ENCODE measurements around the gene FLNB.

- TF ChIP-seq TP53 (CRISPR knock-in tag; IDR thresholded peaks at IDR 0.05) (no peak), CTCF (IDR thresholded peaks at IDR 0.05) (no peak), CREB1 (CRISPR knock-in tag; IDR thresholded peaks at IDR 0.05) (no peak), TEAD1 (CRISPR knock-in tag; IDR thresholded peaks at IDR 0.05) (no peak), ATF2 (CRISPR knock-in tag; IDR thresholded peaks at IDR 0.05; ENCODE audit: borderline replicate concordance, low read depth) (no peak), NR2C2 (CRISPR knock-in tag; IDR thresholded peaks at IDR 0.05) (no peak), NFYB (CRISPR knock-in tag; conservative IDR thresholded peaks at IDR 0.05; ENCODE audit: low read depth) (no peak), MAX (CRISPR knock-in tag; IDR thresholded peaks at IDR 0.05) (no peak), USF1 (CRISPR knock-in tag; IDR thresholded peaks at IDR 0.05) (no peak), CREM (CRISPR knock-in tag; IDR thresholded peaks at IDR 0.05) (no peak), USF2 (CRISPR knock-in tag; IDR thresholded peaks at IDR 0.05) (no peak), RELA (CRISPR knock-in tag; IDR thresholded peaks at IDR 0.05; ENCODE audit: borderline replicate concordance) (no peak), NR3C1 (CRISPR knock-in tag; conservative IDR thresholded peaks at IDR 0.05; ENCODE audit: low read depth) (no peak)
Measured at GRCh38 chr3:58011580-58011979, 3.4 kb downstream of the FLNB start.
